Measurements from ENCODE around the gene CREBRF. TPM values are rescaled to one million over a fixed set of nuclear protein-coding genes. Genes with fewer than 3 reads are reported as not detected.

CREBRF gene
- total RNA-seq, 1 experiment from 2014 or later: 16.9 TPM

DNA sequence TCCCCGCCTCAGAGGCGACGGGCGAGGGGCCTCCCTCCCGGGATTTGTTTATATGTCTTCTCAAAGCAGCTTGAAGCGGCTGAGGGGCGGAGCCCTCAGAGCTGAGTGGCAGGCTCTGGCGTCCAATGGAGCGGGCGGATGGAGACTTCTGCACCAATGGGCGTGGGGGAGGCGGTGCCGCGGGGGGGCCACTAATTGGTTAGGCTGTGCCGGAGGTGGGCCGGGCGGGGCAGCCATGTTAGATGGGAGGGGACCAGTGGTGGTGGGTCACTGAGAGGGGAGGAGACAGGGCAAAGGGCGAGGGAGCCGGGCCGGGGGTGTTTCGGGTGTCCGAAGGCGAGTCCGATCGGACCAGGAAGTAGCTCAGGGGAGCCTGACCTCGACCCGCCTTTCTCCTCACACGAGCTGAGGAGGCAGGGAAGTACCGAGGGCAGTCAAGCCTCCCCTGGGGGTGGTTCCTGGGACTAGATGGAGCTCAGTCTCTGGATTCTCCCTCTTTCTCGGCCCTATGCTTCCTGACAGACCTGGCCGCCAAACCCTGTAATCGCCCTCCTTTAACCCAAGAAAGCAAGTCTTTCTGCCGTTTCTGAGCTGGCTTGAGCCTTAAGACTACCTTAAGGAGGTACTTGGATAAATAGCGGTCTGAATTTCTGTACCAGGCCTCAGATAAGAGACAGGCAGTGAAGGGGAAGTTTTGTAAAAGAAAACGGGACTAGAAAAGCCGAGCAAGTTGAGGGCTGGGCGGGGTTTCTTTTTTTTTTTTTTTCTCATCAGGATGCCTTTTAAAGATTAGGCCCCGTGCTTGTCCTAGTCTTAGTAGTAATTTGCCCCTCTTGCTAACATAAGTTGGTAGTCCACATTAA is 1.1 kb downstream of the CREBRF start:
- Histone ChIP-seq H3K4me3 (peak overlapping the region; percentile 61), H3K79me2 (ENCODE audit: low read depth) (peaks cover 40% of the 10 kb centered on the region), H3K36me3 (ENCODE audit: low read depth) (no peaks in the 10 kb centered on the region), H2AFZ (peak overlapping the region; percentile 94), H4K20me1 (ENCODE audit: insufficient read depth) (peaks cover 12% of the 10 kb centered on the region), H3K9me3 (ENCODE audit: insufficient read depth, low read depth) (no peaks in the 10 kb centered on the region), H3K4me1 (replicated peaks; ENCODE audit: insufficient read depth) (peaks cover 15% of the 10 kb centered on the region; the same call in 1 of the 2 replicates), H3K27me3 (ENCODE audit: insufficient read depth, low read depth) (no peaks in the 10 kb centered on the region), H3K9me2 (ENCODE audit: insufficient read depth) (no peaks in the 10 kb centered on the region), H3F3A (ENCODE audit: insufficient read depth, low read depth) (peaks cover 11% of the 10 kb centered on the region), H3K27ac (peak overlapping the region; percentile 80), H3K4me2 (peak overlapping the region; percentile 91)
- BruUV-seq (replicated peaks): TSS peak; percentile 70
- peak; percentile 94 to 100 for DNase-seq
- TF ChIP-seq, protein P1, sequence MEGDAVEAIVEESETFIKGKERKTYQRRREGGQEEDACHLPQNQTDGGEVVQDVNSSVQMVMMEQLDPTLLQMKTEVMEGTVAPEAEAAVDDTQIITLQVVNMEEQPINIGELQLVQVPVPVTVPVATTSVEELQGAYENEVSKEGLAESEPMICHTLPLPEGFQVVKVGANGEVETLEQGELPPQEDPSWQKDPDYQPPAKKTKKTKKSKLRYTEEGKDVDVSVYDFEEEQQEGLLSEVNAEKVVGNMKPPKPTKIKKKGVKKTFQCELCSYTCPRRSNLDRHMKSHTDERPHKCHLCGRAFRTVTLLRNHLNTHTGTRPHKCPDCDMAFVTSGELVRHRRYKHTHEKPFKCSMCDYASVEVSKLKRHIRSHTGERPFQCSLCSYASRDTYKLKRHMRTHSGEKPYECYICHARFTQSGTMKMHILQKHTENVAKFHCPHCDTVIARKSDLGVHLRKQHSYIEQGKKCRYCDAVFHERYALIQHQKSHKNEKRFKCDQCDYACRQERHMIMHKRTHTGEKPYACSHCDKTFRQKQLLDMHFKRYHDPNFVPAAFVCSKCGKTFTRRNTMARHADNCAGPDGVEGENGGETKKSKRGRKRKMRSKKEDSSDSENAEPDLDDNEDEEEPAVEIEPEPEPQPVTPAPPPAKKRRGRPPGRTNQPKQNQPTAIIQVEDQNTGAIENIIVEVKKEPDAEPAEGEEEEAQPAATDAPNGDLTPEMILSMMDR (conservative IDR thresholded peaks at IDR 0.05): no peak
- no peak for TF ChIP-seq EZH2 (IDR thresholded peaks at IDR 0.05; ENCODE audit: low read depth)
- POLR2A ChIA-PET (ENCODE audit: unreplicated experiment): interaction anchor here (0.5 to 1.0 kb wide), 10 partner anchors 8 to 1476 kb away, joined by 3 to 12 read pairs (median 4); partner anchors contain the start of gene ATP6V0E1
- CTCF ChIA-PET: interaction anchor here (0.6 to 1.3 kb wide), 5 partner anchors 48 to 580 kb away, joined by 3 to 8 read pairs (median 4); partner anchors contain the start of genes ATP6V0E1 and BNIP1
- intact Hi-C loops (cut with micrococcal nuclease; ENCODE audit: unreplicated experiment): loop anchor here (1.0 to 10.0 kb wide), 9 partner anchors 18 to 559 kb away; partner anchors contain the start of genes BNIP1 and BOD1

DNA sequence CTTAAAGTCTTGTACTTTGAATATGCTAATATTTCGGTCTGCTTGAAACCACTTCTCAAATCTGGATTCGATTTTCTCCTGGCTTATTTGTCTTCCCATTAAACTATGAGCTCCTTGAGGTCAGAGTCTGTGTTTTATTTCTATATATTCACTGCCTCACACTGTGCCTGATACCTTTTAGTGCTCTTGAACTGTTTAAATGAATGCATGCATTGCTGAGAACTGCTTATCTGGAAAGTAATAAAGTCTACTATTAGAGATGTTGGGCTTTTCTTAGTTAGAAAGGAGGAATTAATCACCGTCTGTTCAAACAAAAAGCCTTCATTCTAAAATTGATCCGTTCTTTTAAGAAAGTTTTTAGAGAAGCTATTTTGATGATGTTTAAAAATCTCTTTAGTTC is 6.0 kb downstream of the CREBRF start:
- Histone ChIP-seq H3F3A (ENCODE audit: insufficient read depth, low read depth) (peaks cover 11% of the 10 kb centered on the region), H3K27ac (no peak overlapping the region), H3K4me2 (no peak overlapping the region), H3K9me2 (ENCODE audit: insufficient read depth) (no peaks in the 10 kb centered on the region), H3K4me1 (replicated peaks; ENCODE audit: insufficient read depth) (peaks cover 8% of the 10 kb centered on the region; the same call in 1 of the 2 replicates), H3K9me3 (ENCODE audit: insufficient read depth, low read depth) (no peaks in the 10 kb centered on the region), H3K36me3 (ENCODE audit: low read depth) (no peaks in the 10 kb centered on the region), H4K20me1 (ENCODE audit: insufficient read depth) (peaks cover 18% of the 10 kb centered on the region), H3K79me2 (ENCODE audit: low read depth) (peaks cover 46% of the 10 kb centered on the region), H3K4me3 (no peak overlapping the region), H2AFZ (no peak overlapping the region), H3K27me3 (ENCODE audit: insufficient read depth, low read depth) (no peaks in the 10 kb centered on the region)
- intact Hi-C loops (cut with micrococcal nuclease; ENCODE audit: unreplicated experiment): no loop called here
- TF ChIP-seq EZH2 (IDR thresholded peaks at IDR 0.05; ENCODE audit: low read depth): no peak
- TF ChIP-seq, protein P1 (conservative IDR thresholded peaks at IDR 0.05): no peak
- no peak for DNase-seq
- BruUV-seq (replicated peaks): no TSS peak
- ChIA-PET POLR2A (ENCODE audit: unreplicated experiment) (no interaction called here), CTCF (interaction anchor here (0.5 kb wide), 1 partner anchor 80 kb away, joined by 8 read pairs; no protein-coding TSS in a partner anchor)

DNA sequence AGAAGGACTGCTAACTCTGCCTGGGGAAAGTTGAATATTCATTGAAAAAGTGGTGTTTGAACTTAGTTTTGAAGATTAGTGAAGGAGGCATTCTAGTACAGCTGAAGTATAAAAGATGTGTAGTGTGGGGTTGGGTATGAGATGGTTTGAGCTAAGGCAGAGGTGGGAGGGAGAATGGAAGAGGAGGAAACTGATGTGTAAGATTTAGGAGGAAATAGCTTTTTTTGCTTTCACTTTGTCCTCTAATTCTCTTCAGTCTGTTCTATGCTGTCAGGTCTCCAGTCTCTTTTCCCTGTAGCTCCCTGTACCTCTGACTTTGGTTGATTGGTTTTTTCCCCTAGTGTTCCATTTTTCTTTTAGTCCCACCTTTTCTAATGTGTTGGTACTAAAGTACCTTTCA is 9.0 kb downstream of the CREBRF start:
- peaks cover 18% of the 10 kb centered on the region for H4K20me1 ChIP-seq (ENCODE audit: insufficient read depth)
- H3K9me3 ChIP-seq (ENCODE audit: insufficient read depth, low read depth): no peaks in the 10 kb centered on the region
- no peaks in the 10 kb centered on the region for H3F3A ChIP-seq (ENCODE audit: insufficient read depth, low read depth)
- H3K4me1 ChIP-seq (replicated peaks; ENCODE audit: insufficient read depth): no peaks in the 10 kb centered on the region
- TF ChIP-seq, protein P1 (conservative IDR thresholded peaks at IDR 0.05): no peak
- TF ChIP-seq EZH2 (IDR thresholded peaks at IDR 0.05; ENCODE audit: low read depth): no peak
- intact Hi-C loops (cut with micrococcal nuclease; ENCODE audit: unreplicated experiment): no loop called here
- no peak overlapping the region for H2AFZ ChIP-seq
- no peaks in the 10 kb centered on the region for H3K36me3 ChIP-seq (ENCODE audit: low read depth)
- H3K27ac ChIP-seq: no peak overlapping the region
- H3K9me2 ChIP-seq (ENCODE audit: insufficient read depth): no peaks in the 10 kb centered on the region
- H3K79me2 ChIP-seq (ENCODE audit: low read depth): peaks cover 24% of the 10 kb centered on the region
- no peaks in the 10 kb centered on the region for H3K27me3 ChIP-seq (ENCODE audit: insufficient read depth, low read depth)
- POLR2A ChIA-PET (ENCODE audit: unreplicated experiment): interaction anchor here (0.6 kb wide), 1 partner anchor 8 kb away, joined by 3 read pairs; no protein-coding TSS in a partner anchor
- H3K4me2 ChIP-seq: no peak overlapping the region
- no TSS peak for BruUV-seq (replicated peaks)
- H3K4me3 ChIP-seq: no peak overlapping the region
- no peak for DNase-seq
- CTCF ChIA-PET: interaction anchor here (0.6 kb wide), 1 partner anchor 30 kb away, joined by 9 read pairs; no protein-coding TSS in a partner anchor
